VCaP (cell line): Measurements from ENCODE around the gene SIK2.
A peak's percentile ranks its signal among the peaks of the same experiment; 100 is the strongest.

Experiments used
- H3K27ac ChIP-seq: fragments of 450-650 bp; 2 replicates; pipeline ENCODE4 v1.5.1; 2017
- TF ChIP-seq, protein P1 (sequence below): fragments of 450-650 bp; conservative IDR thresholded peaks from 2 replicates; pipeline ENCODE4 v1.5.1; 2017; ENCODE audit warnings: mild to moderate bottlenecking, moderate library complexity

The SIK2 gene

DNA sequence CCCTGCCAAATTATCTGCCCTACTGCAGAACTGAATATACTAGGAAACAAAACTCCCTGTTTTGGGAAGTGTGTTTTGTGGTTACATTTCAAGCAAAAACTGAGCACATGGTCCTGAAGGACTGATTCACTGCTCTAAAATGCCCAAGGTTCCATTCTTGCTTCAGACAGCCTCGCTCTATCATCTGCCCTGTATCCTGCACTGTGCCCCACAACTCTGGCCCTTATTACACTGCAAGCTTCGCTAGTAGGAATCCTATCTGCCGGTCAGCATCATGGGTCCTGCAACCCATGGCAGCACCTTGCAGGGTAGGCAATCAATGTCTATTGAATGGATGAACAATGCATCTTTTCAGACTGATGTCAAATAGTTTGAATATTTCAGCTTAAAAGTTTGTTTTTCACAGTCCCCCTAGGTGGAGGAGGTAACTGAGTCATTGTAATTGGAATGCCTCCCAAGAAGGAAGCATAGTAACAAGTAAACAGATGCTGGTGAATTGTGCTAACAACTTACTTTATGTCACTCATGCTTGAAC lies 40.4 kb upstream of the SIK2 start:
- H3K27ac ChIP-seq = no peak overlapping the region

DNA sequence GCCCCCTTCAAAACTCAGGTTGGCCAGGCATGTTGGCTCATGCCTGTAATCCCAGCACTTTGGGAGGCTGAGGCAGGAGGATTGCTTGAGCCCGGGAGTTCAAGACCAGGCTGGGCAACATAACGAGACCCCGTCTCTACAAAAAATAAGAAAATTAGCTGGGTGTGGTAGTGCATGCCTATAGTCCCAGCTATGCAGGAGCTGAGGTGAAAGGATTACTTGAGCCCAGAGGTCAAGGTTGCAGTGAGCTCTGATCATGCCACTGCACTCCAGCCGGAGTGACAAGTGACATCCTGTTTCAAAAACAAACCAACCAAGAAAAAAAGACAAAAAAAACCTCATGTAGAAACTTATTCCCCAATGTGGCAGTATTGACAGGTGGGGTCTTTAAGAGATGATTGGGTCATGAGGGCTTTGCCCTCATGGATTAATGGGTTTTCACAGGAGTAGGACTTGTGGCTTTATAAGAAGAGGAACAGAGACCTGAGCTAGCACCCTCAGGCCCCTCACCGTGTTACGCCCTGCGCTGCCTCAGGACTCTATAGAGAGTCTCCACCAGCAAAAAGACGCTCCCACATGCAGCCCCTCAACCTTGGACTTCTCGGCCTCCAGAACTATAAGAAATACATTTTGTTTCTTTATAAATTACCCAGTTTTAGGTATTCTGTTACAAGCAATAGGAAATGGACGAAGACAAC lies 39.4 kb upstream of the SIK2 start:
- TF ChIP-seq, protein P1, sequence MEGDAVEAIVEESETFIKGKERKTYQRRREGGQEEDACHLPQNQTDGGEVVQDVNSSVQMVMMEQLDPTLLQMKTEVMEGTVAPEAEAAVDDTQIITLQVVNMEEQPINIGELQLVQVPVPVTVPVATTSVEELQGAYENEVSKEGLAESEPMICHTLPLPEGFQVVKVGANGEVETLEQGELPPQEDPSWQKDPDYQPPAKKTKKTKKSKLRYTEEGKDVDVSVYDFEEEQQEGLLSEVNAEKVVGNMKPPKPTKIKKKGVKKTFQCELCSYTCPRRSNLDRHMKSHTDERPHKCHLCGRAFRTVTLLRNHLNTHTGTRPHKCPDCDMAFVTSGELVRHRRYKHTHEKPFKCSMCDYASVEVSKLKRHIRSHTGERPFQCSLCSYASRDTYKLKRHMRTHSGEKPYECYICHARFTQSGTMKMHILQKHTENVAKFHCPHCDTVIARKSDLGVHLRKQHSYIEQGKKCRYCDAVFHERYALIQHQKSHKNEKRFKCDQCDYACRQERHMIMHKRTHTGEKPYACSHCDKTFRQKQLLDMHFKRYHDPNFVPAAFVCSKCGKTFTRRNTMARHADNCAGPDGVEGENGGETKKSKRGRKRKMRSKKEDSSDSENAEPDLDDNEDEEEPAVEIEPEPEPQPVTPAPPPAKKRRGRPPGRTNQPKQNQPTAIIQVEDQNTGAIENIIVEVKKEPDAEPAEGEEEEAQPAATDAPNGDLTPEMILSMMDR = no peak
- no peak overlapping the region for H3K27ac ChIP-seq

More for the DNA sequence above, 40.4 kb upstream of the SIK2 start:
- TF ChIP-seq, protein P1 = no peak

- H3K27ac ChIP-seq = no peak overlapping the region
- TF ChIP-seq, protein P1 = peak; percentile 95
These were observed 37.0 kb upstream of the SIK2 start for GRCh38 chr11:111565114-111565720.

DNA sequence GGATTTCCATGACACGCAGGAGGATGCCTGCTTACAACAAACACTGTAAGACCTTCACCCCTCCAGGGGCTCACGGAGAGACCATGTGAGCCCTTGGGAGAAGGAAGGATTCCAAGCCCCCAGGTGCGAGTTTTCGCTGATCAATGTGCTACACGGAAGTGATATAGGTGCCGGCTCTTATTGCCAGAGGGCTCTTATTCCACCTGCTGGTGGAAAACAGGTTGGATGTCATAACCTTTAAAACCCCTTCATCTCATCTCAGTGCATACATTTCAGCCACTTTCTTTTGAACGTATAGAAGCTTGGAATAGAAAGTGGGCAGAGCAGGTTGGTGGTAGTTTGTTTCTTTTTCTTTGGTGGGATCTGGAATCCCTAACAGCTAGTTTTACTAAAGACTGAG lies 35.9 kb upstream of the SIK2 start:
- TF ChIP-seq, protein P1 = no peak
- H3K27ac ChIP-seq = no peak overlapping the region

- TF ChIP-seq, protein P1 = no peak
- H3K27ac ChIP-seq = no peak overlapping the region
These were observed 32.8 kb upstream of the SIK2 start for GRCh38 chr11:111569476-111569875.

- H3K27ac ChIP-seq = no peak overlapping the region
- TF ChIP-seq, protein P1 = no peak
These were observed 31.5 kb upstream of the SIK2 start for GRCh38 chr11:111570796-111571195.

- H3K27ac ChIP-seq = no peak overlapping the region
- TF ChIP-seq, protein P1 = no peak
These were observed 30.3 kb upstream of the SIK2 start for GRCh38 chr11:111571829-111572501.
